Liver (tissue), 9 donors: ENCODE data around the gene TIMP3. TPM values are rescaled to one million over a fixed set of nuclear protein-coding genes. Genes with fewer than 3 reads are reported as not detected.

Experiments
- DNase-seq: peaks from one replicate; pipeline ENCODE4 v3.0.0-alpha.2; 2017; ENCODE audit warnings: low spot score
- H3K27ac ChIP-seq, 2 donors: one replicate each; pipeline ENCODE4 v1.7.0; 2013; ENCODE audit warnings: inconsistent platforms in 2 of 2, low read length in 2 of 2, control low read depth in 1 of 2, low read depth in 1 of 2, mild to moderate bottlenecking in 1 of 2
- H3K27me3 ChIP-seq, 4 donors: one replicate each; pipeline versions ENCODE4 v1.6.1 to v1.7.0; 2013; ENCODE audit warnings: low read length in 3 of 4, inconsistent platforms in 1 of 4, mild to moderate bottlenecking in 1 of 4, moderate library complexity in 1 of 4; ENCODE audit not compliant: control insufficient read depth in 4 of 4, insufficient read depth in 4 of 4
- H3K36me3 ChIP-seq, 4 donors: one replicate each; pipeline versions ENCODE4 v1.6.1 to v1.7.0; 2013; ENCODE audit warnings: low read length in 3 of 4, mild to moderate bottlenecking in 3 of 4, low read depth in 1 of 4, moderate library complexity in 1 of 4; ENCODE audit not compliant: control insufficient read depth in 4 of 4, insufficient read depth in 3 of 4
- H3K4me1 ChIP-seq, 4 donors: one replicate each; pipeline versions ENCODE4 v1.6.1 to v1.7.0; 2013; ENCODE audit warnings: low read length in 3 of 4, mild to moderate bottlenecking in 3 of 4, moderate library complexity in 1 of 4; ENCODE audit not compliant: control insufficient read depth in 4 of 4, insufficient read depth in 4 of 4
- H3K4me3 ChIP-seq, 3 donors: one replicate each; pipeline versions ENCODE4 v1.6.1 to v1.7.0; 2013; ENCODE audit warnings: low read length in 3 of 3, control low read depth in 1 of 3, low read depth in 1 of 3, mild to moderate bottlenecking in 1 of 3
- H3K9ac ChIP-seq, 2 donors: one replicate each; pipeline ENCODE4 v1.7.0; 2013; ENCODE audit warnings: low read length in 2 of 2, mild to moderate bottlenecking in 2 of 2, moderate library complexity in 2 of 2, control low read depth in 1 of 2, low read depth in 1 of 2
- H3K9me3 ChIP-seq, 4 donors: one replicate each; pipeline versions ENCODE4 v1.6.1 to v1.7.0; 2013; ENCODE audit warnings: low read length in 3 of 4; ENCODE audit not compliant: control insufficient read depth in 4 of 4
- EGR1 ChIP-seq, 2 donors: IDR thresholded peaks; 2 replicates each; pipeline ENCODE4 v1.6.1; 2016 to 2018; ENCODE audit warnings: antibody characterized with exemption in 2 of 2, low read depth in 2 of 2
- FOXA1 ChIP-seq: IDR thresholded peaks from 2 replicates; pipeline ENCODE4 v1.6.1; 2016; ENCODE audit warnings: antibody characterized with exemption
- FOXA2 ChIP-seq: IDR thresholded peaks from 2 replicates; pipeline ENCODE4 v1.6.1; 2016; ENCODE audit warnings: antibody characterized with exemption
- GABPA ChIP-seq, 2 donors: IDR thresholded peaks in 1 of 2; conservative IDR thresholded peaks in 1 of 2; 2 replicates each; pipeline ENCODE4 v1.6.1; 2016; ENCODE audit warnings: antibody characterized with exemption in 2 of 2, mild to moderate bottlenecking in 1 of 2, moderate library complexity in 1 of 2
- HNF4A ChIP-seq, 2 donors: conservative IDR thresholded peaks; 2 replicates each; pipeline ENCODE4 v1.6.1; 2016; ENCODE audit warnings: antibody characterized with exemption in 2 of 2, mild to moderate bottlenecking in 2 of 2
- HNF4G ChIP-seq: IDR thresholded peaks from 2 replicates; pipeline ENCODE4 v1.6.1; 2016; ENCODE audit warnings: antibody characterized with exemption
- JUND ChIP-seq, 2 donors: IDR thresholded peaks; 2 replicates each; pipeline ENCODE4 v1.6.1; 2016; ENCODE audit warnings: antibody characterized with exemption in 2 of 2
- NR2F2 ChIP-seq: IDR thresholded peaks from 2 replicates; pipeline ENCODE4 v1.6.1; 2016; ENCODE audit warnings: antibody characterized with exemption
- RAD21 ChIP-seq, 2 donors: IDR thresholded peaks; 2 replicates each; pipeline ENCODE4 v1.6.1; 2016; ENCODE audit warnings: antibody characterized with exemption in 2 of 2, mild to moderate bottlenecking in 2 of 2
- RXRA ChIP-seq, 2 donors: IDR thresholded peaks; 2 replicates each; pipeline ENCODE4 v1.6.1; 2017 to 2018; ENCODE audit warnings: antibody characterized with exemption in 2 of 2, mild to moderate bottlenecking in 1 of 2
- SP1 ChIP-seq: IDR thresholded peaks from 2 replicates; pipeline ENCODE4 v1.6.1; 2018; ENCODE audit warnings: antibody characterized with exemption, mild to moderate bottlenecking
- TAF1 ChIP-seq: conservative IDR thresholded peaks from 2 replicates; pipeline ENCODE4 v1.6.1; 2016; ENCODE audit warnings: antibody characterized with exemption, mild to moderate bottlenecking
- YY1 ChIP-seq: IDR thresholded peaks from 2 replicates; pipeline ENCODE4 v1.6.1; 2016; ENCODE audit warnings: antibody characterized with exemption, mild to moderate bottlenecking
- WGBS: extraction: QIAGEN DNeasy Blood & Tissue Kit; methylation state at CpG from one replicate; pipeline ENCODE4 v1.1.7; 2013; 5-methylcytosine and 5-hydroxymethylcytosine counted together
- polyA plus RNA-seq, 2 donors: library from polyadenylated mRNA; stranded (reverse) in 1 of 2; unstranded in 1 of 2; fragments of 200-250 nt in 1 of 2; fragments of >200 nt in 1 of 2; fragmentation: Nextera tagmentation in 1 of 2; extraction: Ambion mirVana in 1 of 2; gene quantifications; one replicate each; pipeline versions ENCODE4 v1.2.1 to v1.2.3, GENCODE V29; 2013 to 2015
- total RNA-seq, 2 donors: library from RNA; depleted of rRNA; stranded (reverse); fragments of >200 nt; gene quantifications; one replicate each; pipeline ENCODE4 v1.2.3, GENCODE V29; 2014
- TF ChIP-seq, protein P1 (sequence below): IDR thresholded peaks from 2 replicates; pipeline ENCODE4 v1.6.1; 2016; ENCODE audit warnings: antibody characterized with exemption
- TF ChIP-seq, protein P2 (sequence below): IDR thresholded peaks from 2 replicates; pipeline ENCODE4 v1.6.1; 2016; ENCODE audit warnings: antibody characterized with exemption
- TF ChIP-seq, protein P3 (sequence below): IDR thresholded peaks from 2 replicates; pipeline ENCODE4 v1.6.1; 2016; ENCODE audit warnings: antibody characterized with exemption
- TF ChIP-seq, protein P4 (sequence below): IDR thresholded peaks from 2 replicates; pipeline ENCODE4 v1.6.1; 2016; ENCODE audit warnings: antibody characterized with exemption, mild to moderate bottlenecking
- TF ChIP-seq, protein P5 (sequence below): fragments of 150-350 bp; IDR thresholded peaks from 2 replicates; pipeline ENCODE4 v1.5.1; 2017; ENCODE audit warnings: improper control_type of control experiment, low read depth, low read length; ENCODE audit not compliant: missing input control
- donor health status: healthy.
- donor health status: healthy.
- donor health status: healthy.
- donor health status: healthy.
- donor health status: healthy.

The TIMP3 gene
- total and polyA plus RNA-seq, 4 donors: 28.0 to 44.0 (median 31.2) TPM

DNA sequence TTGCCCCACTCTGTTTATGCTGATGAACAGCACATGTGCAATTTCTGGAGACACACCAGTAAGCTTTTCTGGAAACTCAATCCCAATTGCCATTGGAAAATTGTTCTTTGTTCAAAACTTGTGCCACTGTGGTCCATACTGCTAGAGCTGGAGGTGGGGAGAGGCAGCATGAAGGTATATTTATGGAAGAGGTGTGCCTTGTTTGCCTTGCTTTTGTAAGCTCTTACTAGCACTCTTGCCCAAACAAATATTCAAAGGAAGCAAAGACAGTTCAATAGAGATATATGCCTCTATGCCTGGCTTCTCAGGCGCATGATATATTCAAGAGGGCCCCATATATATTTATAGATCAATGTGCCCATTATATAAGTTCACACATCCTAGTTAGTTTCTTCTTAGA, 42.7 kb downstream of the TIMP3 start:
- WGBS: 93% methylated on average over 1 of the region's 1 CpG
- DNase-seq: no peak
- Histone ChIP-seq H3K27me3 (no peaks in the 10 kb centered on the region), H3K36me3 (no peaks in the 10 kb centered on the region), H3K9me3 (no peaks in the 10 kb centered on the region), H3K4me3 (no peak overlapping the region), H3K4me1 (no peaks in the 10 kb centered on the region), H3K27ac (no peak overlapping the region), H3K9ac (no peak overlapping the region)
- TF ChIP-seq, protein P1, sequence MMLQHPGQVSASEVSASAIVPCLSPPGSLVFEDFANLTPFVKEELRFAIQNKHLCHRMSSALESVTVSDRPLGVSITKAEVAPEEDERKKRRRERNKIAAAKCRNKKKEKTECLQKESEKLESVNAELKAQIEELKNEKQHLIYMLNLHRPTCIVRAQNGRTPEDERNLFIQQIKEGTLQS: no peak
- TF ChIP-seq, protein P2, sequence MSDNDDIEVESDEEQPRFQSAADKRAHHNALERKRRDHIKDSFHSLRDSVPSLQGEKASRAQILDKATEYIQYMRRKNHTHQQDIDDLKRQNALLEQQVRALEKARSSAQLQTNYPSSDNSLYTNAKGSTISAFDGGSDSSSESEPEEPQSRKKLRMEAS: no peak
- TF ChIP-seq EGR1 (IDR thresholded peaks at IDR 0.05; ENCODE audit: low read depth in 2 of 2) (no peak), YY1 (no peak), HNF4G (no peak), JUND (IDR thresholded peaks at IDR 0.05) (no peak), RXRA (IDR thresholded peaks at IDR 0.05) (no peak), FOXA1 (no peak), HNF4A (conservative IDR thresholded peaks at IDR 0.05) (no peak), TAF1 (no peak)

DNA sequence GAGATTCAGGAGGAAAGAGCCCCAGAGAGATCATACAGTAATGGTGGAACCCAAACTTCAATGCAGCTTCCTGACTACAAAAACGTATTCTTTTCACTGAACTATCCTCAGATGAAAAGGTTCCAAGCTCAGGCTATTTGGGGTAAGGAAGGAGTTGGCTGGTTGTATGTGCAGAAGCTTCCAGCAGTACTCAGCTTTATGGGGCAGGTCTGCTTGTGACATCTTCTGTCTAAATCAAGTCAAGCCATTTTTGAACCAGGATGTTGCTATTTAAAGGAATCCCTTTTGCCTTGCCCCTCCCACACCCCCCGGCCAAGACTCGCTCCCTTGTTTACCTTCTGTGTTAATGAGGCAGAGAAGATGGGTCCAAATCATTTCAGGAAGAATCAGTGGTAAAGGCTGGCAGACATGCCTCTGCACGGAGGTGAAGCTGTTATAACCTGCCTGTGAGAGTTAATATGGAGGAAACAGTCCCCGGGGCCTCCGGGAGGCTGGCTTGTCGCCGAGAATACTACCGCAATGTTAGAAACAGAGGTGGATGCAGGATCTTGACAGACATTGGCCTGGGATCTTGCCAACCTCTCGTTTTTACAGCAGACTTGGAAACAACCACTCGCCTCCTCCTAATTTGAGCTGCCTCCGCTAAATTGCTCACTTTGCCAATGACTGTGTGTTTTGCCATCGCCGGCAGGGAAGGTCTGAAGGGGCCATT, 45.4 kb downstream of the TIMP3 start:
- Histone ChIP-seq H3K9me3 (no peaks in the 10 kb centered on the region), H3K36me3 (no peaks in the 10 kb centered on the region), H3K4me3 (no peak overlapping the region), H3K27ac (no peak overlapping the region), H3K9ac (no peak overlapping the region), H3K27me3 (no peaks in the 10 kb centered on the region), H3K4me1 (peaks cover 3 to 13% (median 7%) of the 10 kb centered on the region in 4 donors)
- no peak for TF ChIP-seq RAD21 (IDR thresholded peaks at IDR 0.05)
- TF ChIP-seq, protein P2: no peak
- 77% methylated on average over 14 of the region's 14 CpGs for WGBS
- no peak for DNase-seq

DNA sequence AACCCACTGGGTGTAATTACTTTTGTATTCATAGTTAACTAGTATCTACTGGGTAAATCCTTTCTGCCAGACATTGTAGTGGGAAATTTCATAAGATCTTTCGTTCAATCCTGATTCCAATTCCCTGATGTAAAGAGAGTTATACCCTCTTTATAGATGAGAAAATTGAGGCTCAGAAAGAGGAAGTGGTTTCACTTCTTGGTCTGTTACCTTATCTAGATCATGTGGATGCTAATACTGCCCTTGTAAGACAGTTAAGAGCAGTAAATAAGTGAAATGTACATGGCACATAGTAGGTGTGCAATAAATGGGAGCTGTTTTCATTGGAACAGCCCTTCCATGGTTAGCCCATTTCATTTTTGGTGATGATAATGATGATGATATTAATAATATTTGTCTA, 46.7 kb downstream of the TIMP3 start:
- H3K9ac ChIP-seq: no peak overlapping the region
- peaks cover 3 to 13% (median 7%) of the 10 kb centered on the region in 4 donors for H3K4me1 ChIP-seq
- no peaks in the 10 kb centered on the region for H3K36me3 ChIP-seq
- H3K9me3 ChIP-seq: no peaks in the 10 kb centered on the region
- WGBS: 91% methylated on average over 1 of the region's 1 CpG
- H3K27me3 ChIP-seq: no peaks in the 10 kb centered on the region
- TF ChIP-seq, protein P3, sequence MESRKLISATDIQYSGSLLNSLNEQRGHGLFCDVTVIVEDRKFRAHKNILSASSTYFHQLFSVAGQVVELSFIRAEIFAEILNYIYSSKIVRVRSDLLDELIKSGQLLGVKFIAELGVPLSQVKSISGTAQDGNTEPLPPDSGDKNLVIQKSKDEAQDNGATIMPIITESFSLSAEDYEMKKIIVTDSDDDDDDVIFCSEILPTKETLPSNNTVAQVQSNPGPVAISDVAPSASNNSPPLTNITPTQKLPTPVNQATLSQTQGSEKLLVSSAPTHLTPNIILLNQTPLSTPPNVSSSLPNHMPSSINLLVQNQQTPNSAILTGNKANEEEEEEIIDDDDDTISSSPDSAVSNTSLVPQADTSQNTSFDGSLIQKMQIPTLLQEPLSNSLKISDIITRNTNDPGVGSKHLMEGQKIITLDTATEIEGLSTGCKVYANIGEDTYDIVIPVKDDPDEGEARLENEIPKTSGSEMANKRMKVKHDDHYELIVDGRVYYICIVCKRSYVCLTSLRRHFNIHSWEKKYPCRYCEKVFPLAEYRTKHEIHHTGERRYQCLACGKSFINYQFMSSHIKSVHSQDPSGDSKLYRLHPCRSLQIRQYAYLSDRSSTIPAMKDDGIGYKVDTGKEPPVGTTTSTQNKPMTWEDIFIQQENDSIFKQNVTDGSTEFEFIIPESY: no peak
- no peak for TF ChIP-seq SP1
- no peak for TF ChIP-seq FOXA1
- TF ChIP-seq TAF1: no peak
- no peak for TF ChIP-seq HNF4A (conservative IDR thresholded peaks at IDR 0.05)
- TF ChIP-seq GABPA (IDR thresholded peaks at IDR 0.05 in 1 of 2, conservative IDR thresholded peaks at IDR 0.05 in 1 of 2): no peak
- TF ChIP-seq, protein P1: no peak
- TF ChIP-seq EGR1 (IDR thresholded peaks at IDR 0.05; ENCODE audit: low read depth in 2 of 2): no peak
- TF ChIP-seq FOXA2: no peak
- TF ChIP-seq RXRA (IDR thresholded peaks at IDR 0.05): no peak
- no peak for TF ChIP-seq YY1
- no peak for TF ChIP-seq JUND (IDR thresholded peaks at IDR 0.05)
- no peak for TF ChIP-seq HNF4G
- no peak for TF ChIP-seq NR2F2
- TF ChIP-seq, protein P2: no peak
- TF ChIP-seq, protein P4, sequence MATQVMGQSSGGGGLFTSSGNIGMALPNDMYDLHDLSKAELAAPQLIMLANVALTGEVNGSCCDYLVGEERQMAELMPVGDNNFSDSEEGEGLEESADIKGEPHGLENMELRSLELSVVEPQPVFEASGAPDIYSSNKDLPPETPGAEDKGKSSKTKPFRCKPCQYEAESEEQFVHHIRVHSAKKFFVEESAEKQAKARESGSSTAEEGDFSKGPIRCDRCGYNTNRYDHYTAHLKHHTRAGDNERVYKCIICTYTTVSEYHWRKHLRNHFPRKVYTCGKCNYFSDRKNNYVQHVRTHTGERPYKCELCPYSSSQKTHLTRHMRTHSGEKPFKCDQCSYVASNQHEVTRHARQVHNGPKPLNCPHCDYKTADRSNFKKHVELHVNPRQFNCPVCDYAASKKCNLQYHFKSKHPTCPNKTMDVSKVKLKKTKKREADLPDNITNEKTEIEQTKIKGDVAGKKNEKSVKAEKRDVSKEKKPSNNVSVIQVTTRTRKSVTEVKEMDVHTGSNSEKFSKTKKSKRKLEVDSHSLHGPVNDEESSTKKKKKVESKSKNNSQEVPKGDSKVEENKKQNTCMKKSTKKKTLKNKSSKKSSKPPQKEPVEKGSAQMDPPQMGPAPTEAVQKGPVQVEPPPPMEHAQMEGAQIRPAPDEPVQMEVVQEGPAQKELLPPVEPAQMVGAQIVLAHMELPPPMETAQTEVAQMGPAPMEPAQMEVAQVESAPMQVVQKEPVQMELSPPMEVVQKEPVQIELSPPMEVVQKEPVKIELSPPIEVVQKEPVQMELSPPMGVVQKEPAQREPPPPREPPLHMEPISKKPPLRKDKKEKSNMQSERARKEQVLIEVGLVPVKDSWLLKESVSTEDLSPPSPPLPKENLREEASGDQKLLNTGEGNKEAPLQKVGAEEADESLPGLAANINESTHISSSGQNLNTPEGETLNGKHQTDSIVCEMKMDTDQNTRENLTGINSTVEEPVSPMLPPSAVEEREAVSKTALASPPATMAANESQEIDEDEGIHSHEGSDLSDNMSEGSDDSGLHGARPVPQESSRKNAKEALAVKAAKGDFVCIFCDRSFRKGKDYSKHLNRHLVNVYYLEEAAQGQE: no peak
- TF ChIP-seq, protein P5, sequence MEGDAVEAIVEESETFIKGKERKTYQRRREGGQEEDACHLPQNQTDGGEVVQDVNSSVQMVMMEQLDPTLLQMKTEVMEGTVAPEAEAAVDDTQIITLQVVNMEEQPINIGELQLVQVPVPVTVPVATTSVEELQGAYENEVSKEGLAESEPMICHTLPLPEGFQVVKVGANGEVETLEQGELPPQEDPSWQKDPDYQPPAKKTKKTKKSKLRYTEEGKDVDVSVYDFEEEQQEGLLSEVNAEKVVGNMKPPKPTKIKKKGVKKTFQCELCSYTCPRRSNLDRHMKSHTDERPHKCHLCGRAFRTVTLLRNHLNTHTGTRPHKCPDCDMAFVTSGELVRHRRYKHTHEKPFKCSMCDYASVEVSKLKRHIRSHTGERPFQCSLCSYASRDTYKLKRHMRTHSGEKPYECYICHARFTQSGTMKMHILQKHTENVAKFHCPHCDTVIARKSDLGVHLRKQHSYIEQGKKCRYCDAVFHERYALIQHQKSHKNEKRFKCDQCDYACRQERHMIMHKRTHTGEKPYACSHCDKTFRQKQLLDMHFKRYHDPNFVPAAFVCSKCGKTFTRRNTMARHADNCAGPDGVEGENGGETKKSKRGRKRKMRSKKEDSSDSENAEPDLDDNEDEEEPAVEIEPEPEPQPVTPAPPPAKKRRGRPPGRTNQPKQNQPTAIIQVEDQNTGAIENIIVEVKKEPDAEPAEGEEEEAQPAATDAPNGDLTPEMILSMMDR: no peak
- no peak for TF ChIP-seq RAD21 (IDR thresholded peaks at IDR 0.05)
- DNase-seq: no peak
- no peak overlapping the region for H3K4me3 ChIP-seq
- no peak overlapping the region for H3K27ac ChIP-seq
